ENCODE results near the gene FBXW8.

The FBXW8 gene

GRCh38 chr12:116959845-116960514 is 49.2 kb downstream of the FBXW8 start:
- DNase-seq, result peak; percentile 7

GRCh38 chr12:116962197-116962596 is 51.4 kb downstream of the FBXW8 start:
- no peak for DNase-seq

- no peak for DNase-seq
Measured at GRCh38 chr12:116962783-116963356, 52.1 kb downstream of the FBXW8 start.

- no peak for DNase-seq
Measured at GRCh38 chr12:116964054-116965050, 53.6 kb downstream of the FBXW8 start.

- no peak for DNase-seq
Measured at GRCh38 chr12:116968986-116969385, 58.2 kb downstream of the FBXW8 start.

- no peak for DNase-seq
Measured at GRCh38 chr12:116969615-116970585, 59.1 kb downstream of the FBXW8 start.

GRCh38 chr12:116971222-116971621 is 60.5 kb downstream of the FBXW8 start:
- DNase-seq, result no peak

DNA sequence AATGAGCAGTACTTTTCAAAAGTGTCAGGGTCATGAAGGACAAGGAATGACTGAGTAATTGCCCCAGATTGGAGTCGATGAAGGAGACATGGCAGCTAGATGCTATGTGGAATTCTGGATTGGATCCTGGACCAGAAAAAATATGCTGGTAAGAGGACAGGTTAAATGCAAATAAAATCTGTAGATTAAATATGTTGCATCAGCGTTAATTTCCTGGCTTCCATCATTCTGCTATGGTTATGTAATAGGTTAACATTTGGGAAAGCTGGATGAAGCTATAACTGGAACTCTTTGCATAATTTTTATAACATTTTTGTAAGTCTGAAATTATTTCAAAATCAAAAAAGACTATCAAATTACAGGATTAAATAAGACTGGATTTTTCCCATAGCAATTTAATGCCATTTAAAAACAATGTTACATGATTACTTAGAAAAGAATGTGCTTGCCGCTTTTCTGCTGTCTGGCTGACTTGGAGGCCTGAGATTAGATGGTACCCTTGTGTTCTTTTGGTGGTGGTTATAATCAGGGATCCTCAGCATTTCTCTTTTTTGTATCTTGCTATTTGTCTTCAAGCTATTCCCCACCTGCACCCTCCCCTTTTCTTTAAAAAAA is 65.1 kb downstream of the FBXW8 start:
- no peak for DNase-seq

DNA sequence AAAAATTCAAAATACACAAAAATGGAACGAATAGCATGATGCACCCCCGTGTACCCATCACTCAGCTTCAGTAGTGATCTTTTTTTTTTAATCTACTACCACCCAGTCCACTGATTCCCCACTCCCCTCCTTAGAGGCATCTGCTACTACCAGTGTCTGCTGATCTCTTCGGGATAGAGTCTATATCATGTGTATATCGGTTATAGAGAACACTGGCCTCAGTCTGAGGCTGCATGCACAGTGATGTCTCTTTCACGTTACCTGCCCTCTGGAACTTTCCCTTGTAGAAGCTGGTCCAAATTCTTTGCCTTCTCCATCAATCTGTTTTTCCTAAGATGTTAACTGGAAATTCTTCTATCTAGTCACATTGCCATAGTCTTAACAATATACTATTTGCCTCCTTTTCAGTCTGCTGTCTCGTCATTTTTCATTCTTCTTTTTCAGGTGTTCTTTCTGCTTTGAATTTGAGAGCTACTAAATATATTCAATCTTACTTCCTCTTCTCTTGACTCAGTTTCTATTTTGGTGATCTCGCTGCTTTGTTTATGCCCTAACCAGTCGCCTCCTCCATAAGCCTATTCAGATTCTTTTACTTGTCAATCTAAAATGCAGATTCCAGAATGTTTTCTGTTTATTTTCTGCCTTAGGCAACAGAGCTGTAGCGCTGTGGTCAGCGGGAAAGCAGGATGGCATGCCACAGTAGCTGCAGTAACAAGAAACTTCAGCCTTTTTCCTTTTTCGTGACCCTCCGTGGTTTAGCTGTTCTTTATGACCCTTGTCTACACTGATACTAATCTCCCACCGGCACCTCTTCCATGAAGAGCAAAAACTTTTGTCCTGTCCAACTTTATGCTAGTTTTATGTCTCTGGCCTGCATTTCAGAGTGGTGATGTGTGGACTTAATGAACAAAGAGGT is 67.0 kb downstream of the FBXW8 start:
- DNase-seq, result no peak

- DNase-seq, result no peak
Measured at GRCh38 chr12:116978791-116979508, 68.2 kb downstream of the FBXW8 start.

DNA sequence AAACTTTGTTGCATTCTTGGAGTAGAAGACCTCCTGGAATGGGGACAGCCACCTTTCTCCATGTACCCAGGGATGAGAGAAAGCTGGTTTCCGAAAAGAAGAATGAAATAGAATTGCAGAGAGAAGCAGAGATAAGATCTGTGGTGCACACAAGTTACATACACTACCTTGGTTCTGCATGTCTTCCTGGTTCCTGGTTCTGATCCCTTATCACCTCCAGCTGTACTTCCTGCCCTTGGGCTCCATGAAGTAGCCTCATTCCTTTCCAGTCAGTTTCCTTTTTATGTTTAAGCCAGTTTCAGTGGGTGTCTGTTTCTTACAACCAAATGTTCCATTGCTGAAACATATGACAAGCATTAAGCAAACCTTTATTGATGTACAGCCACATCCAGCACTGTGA is 69.3 kb downstream of the FBXW8 start:
- no peak for DNase-seq

DNA sequence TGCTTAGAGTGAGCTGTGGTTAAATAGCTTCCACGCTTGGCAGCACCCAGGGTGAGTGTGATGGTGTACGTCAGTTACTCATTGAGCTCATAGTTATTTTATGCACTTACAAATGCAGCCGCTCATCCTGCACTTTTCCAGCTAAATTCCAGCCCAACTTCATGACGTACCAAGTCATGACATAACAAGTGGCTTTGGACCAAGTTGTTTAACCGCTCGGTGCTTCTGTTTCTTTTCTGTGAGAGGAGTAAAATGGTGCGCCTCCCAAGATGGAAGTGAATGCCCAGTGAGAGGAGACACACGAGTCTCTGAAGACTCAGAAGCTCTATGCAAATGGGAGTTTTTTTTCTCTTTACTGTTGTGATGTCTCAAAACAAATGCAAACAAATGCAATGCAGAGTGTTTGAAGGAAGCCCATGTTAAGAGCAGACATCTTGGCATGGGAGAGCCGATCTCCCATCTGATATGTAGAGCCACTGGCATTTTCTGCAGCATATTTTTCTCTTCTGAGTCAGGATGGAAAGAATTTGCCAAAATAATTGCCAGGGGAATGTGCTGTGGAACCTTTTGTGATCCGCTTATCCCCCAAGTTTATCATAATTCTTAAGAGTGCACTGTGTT is 72.2 kb downstream of the FBXW8 start:
- DNase-seq, result no peak

- DNase-seq, result no peak
Measured at GRCh38 chr12:116984098-116984497, 73.3 kb downstream of the FBXW8 start.

DNA sequence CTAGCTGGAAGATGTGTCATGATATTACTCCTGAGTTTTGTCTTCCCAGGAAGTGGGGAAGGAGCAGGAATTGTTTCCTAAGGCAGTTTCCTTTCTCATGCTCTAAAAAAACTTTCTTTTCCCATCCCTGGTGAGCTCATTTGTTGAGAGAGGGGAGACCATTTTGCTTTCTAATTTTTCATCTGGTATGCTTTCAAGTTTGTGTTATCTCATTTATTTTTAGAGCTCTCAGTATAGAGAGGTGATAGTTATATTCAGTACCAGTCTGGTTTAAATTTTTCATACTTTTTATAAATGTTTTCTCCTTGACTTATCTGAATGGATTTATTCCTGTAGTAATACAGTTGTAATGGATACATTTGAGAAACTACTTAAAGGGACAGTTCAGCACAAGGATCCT is 79.6 kb downstream of the FBXW8 start:
- no peak for DNase-seq

DNA sequence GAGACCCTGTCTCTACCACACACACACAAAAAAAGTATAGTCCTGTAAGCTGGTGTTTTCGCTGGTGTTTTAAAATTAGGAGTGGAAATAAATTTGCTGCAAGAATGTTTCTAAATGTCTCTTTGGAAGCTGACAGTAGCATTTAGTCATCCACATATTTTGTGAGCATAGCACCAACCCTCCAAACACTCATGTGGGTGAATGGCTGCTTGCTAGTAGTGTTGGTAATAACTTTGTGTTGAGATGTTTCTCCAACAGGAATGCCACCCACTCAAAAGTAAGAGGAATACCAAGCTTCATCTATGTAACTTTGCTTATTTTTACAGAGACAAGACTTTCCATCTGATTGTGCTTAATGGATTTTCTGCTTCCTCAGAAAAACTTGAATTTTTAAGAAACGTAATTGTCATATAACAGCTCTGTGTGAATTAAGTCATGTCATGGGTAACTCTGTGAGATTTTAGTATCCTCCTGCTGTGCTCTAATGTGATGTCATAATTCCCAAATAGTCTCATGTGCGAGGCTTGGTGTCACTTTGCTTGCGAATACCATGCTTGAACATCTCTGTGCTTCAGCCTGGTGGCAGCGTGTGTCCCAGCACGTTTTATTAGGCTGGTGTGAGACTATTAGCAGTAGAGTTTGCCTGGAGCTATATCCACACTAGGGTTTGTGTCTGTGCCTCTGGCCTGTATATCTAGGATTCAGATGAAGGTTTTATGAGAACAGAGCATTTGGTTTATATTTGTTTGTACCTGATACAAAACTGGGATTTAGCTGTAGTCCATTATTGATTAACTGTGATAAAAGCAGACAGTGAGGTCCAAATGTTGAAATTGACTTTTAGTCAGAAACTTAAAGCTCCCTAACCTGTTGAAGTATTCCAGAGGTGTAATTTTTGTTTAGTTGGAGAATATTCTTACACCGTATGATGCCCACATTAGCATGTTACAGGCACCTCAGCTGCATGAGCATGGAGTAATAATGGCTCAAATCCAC is 80.5 kb downstream of the FBXW8 start:
- no peak for DNase-seq

- no peak for DNase-seq
Measured at GRCh38 chr12:116996093-116996492, 85.3 kb downstream of the FBXW8 start.

DNA sequence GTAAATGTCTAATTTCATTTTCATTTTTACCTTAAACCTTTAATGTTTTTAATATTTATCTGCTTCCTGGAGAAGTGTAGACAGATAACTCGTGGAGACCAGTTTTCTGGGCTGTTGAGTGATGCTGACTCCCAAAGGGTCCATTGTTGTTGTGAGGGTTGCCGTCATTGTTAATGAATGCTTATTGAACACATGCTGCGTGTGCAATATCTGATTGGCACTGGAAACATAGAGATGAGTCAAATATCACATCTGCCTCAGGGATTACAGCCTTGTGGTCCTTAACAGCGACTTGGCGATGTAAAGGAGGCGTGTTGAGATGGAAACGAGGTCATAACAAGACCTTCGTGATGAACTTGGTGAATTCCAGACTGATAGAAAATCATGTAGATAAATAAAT is 85.9 kb downstream of the FBXW8 start:
- DNase-seq, result no peak

DNA sequence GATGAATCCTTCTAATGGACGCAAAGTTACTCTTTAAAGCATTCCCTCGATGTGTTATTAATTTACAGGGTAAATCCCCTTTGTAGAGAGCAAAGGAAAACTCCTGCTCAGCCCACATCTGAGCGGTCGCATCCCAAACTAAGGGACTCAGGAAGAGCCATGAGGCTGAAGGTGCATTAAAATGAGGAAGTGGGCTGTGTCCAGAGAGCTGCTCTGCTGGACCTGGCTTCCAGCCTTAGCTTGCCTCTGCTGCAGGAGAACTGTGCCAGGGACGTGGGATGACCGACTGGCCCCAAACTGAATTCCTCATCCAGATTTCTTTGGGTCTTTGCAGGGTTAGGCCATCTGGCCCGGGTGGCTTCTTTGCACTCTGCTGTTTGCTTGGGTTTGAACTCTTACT is 88.3 kb downstream of the FBXW8 start:
- DNase-seq, result no peak

Measured in stimulated activated CD4-positive, alpha-beta T cell treated with anti-CD3 and anti-CD28 coated beads, Interleukin-12 subunit alpha, Interleukin-12 subunit beta, amount 100 ng/mL, for 4 hours (primary cell).